ENCODE results near the gene SULT1C3. TPM values are rescaled to one million over a fixed set of nuclear protein-coding genes. Genes with fewer than 3 reads are reported as not detected.

The SULT1C3 gene
- polyA plus RNA-seq, 1 donor (not counting 4 experiments of a cell fraction or from before 2014, with no cell fraction given): not detected

DNA sequence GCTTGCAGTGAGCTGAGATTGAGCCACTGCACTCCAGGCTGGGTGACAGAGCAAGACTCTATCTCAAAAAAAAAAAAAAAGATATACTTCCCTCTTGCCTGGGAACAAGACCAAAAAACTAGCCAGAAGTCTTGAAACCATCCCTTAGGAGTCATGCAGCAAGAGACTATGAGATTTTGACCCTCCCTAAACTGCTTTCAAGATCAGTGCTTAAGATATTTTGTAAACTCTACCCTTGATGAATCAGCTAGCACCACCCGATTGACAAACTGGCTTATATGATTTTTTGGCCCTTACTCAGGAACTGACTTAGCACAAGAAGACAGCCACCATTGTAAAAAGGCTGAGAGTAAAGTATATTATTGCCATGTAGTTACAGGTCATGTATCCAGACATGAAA lies 3.8 kb downstream of the SULT1C3 start:
- FAIRE-seq (peak; percentile 70), DNase-seq (ENCODE audit: low read depth, low spot score) (no peak)
- no peaks in the 10 kb centered on the region for H3K79me2 ChIP-seq (ENCODE audit: control insufficient read depth, insufficient read depth, low read length)
- H3K4me2 ChIP-seq (ENCODE audit: control insufficient read depth, extremely low read depth, insufficient read depth, low read depth, low read length): no peak overlapping the region
- H3K27me3 ChIP-seq (ENCODE audit: control insufficient read depth, extremely low read depth, insufficient read depth, low read length): no peaks in the 10 kb centered on the region
- H4K20me1 ChIP-seq (ENCODE audit: control insufficient read depth, extremely low read depth, insufficient read depth, low read length): no peaks in the 10 kb centered on the region
- no peak overlapping the region for H2AFZ ChIP-seq (ENCODE audit: control insufficient read depth, low read length)
- H3K9me1 ChIP-seq (ENCODE audit: control insufficient read depth, extremely low read depth, insufficient read depth, low read length): no peaks in the 10 kb centered on the region
- peaks cover 3% of the 10 kb centered on the region for H3K4me1 ChIP-seq (ENCODE audit: control insufficient read depth, extremely low read depth, insufficient read depth, low read length)
- TF ChIP-seq, protein P1, sequence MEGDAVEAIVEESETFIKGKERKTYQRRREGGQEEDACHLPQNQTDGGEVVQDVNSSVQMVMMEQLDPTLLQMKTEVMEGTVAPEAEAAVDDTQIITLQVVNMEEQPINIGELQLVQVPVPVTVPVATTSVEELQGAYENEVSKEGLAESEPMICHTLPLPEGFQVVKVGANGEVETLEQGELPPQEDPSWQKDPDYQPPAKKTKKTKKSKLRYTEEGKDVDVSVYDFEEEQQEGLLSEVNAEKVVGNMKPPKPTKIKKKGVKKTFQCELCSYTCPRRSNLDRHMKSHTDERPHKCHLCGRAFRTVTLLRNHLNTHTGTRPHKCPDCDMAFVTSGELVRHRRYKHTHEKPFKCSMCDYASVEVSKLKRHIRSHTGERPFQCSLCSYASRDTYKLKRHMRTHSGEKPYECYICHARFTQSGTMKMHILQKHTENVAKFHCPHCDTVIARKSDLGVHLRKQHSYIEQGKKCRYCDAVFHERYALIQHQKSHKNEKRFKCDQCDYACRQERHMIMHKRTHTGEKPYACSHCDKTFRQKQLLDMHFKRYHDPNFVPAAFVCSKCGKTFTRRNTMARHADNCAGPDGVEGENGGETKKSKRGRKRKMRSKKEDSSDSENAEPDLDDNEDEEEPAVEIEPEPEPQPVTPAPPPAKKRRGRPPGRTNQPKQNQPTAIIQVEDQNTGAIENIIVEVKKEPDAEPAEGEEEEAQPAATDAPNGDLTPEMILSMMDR (optimal IDR thresholded peaks at IDR 0.05 in 1 of 3, IDR thresholded peaks at IDR 0.05 in 1 of 3, conservative IDR thresholded peaks at IDR 0.05 in 1 of 3; ENCODE audit: extremely low read depth in 1 of 3, insufficient read depth in 2 of 3, low read length in 3 of 3): no peak
- no peak for TF ChIP-seq EZH2 (IDR thresholded peaks at IDR 0.05; ENCODE audit: low read length)
- H3K4me3 ChIP-seq (ENCODE audit: control insufficient read depth in 2 of 3, extremely low read depth in 1 of 3, insufficient read depth in 2 of 3, low read depth in 1 of 3, low read length in 3 of 3): no peak overlapping the region
- no peaks in the 10 kb centered on the region for H3K9me3 ChIP-seq (ENCODE audit: control insufficient read depth, low read depth, low read length)
- H3K9ac ChIP-seq (ENCODE audit: control insufficient read depth, extremely low read depth, insufficient read depth, low read length): no peak overlapping the region
- H3K27ac ChIP-seq (ENCODE audit: control insufficient read depth, insufficient read depth, low read length): no peak overlapping the region
- no peaks in the 10 kb centered on the region for H3K36me3 ChIP-seq (ENCODE audit: control insufficient read depth in 2 of 2, extremely low read depth in 1 of 2, insufficient read depth in 2 of 2, low read length in 2 of 2)
- dilution Hi-C loops (cut with MboI; ENCODE audit: extremely low pct_ligation_motif_present, low sequenced_read_pairs): no loop called here

- dilution Hi-C loops (cut with MboI; ENCODE audit: extremely low pct_ligation_motif_present, low sequenced_read_pairs): no loop called here
- no peak overlapping the region for H3K9ac ChIP-seq (ENCODE audit: control insufficient read depth, extremely low read depth, insufficient read depth, low read length)
- TF ChIP-seq, protein P1 (optimal IDR thresholded peaks at IDR 0.05 in 1 of 3, IDR thresholded peaks at IDR 0.05 in 1 of 3, conservative IDR thresholded peaks at IDR 0.05 in 1 of 3; ENCODE audit: extremely low read depth in 1 of 3, insufficient read depth in 2 of 3, low read length in 3 of 3): no peak
- no peak for TF ChIP-seq EZH2 (IDR thresholded peaks at IDR 0.05; ENCODE audit: low read length)
- no peaks in the 10 kb centered on the region for H3K27me3 ChIP-seq (ENCODE audit: control insufficient read depth, extremely low read depth, insufficient read depth, low read length)
- H2AFZ ChIP-seq (ENCODE audit: control insufficient read depth, low read length): no peak overlapping the region
- no peak overlapping the region for H3K27ac ChIP-seq (ENCODE audit: control insufficient read depth, insufficient read depth, low read length)
- no peak overlapping the region for H3K4me2 ChIP-seq (ENCODE audit: control insufficient read depth, extremely low read depth, insufficient read depth, low read depth, low read length)
- no peak overlapping the region for H3K4me3 ChIP-seq (ENCODE audit: control insufficient read depth in 2 of 3, extremely low read depth in 1 of 3, insufficient read depth in 2 of 3, low read depth in 1 of 3, low read length in 3 of 3)
- no peaks in the 10 kb centered on the region for H3K9me1 ChIP-seq (ENCODE audit: control insufficient read depth, extremely low read depth, insufficient read depth, low read length)
- no peaks in the 10 kb centered on the region for H3K36me3 ChIP-seq (ENCODE audit: control insufficient read depth in 2 of 2, extremely low read depth in 1 of 2, insufficient read depth in 2 of 2, low read length in 2 of 2)
- DNase-seq (ENCODE audit: low read depth, low spot score) (no peak), FAIRE-seq (no peak)
- H3K4me1 ChIP-seq (ENCODE audit: control insufficient read depth, extremely low read depth, insufficient read depth, low read length): peaks cover 3% of the 10 kb centered on the region
- no peaks in the 10 kb centered on the region for H4K20me1 ChIP-seq (ENCODE audit: control insufficient read depth, extremely low read depth, insufficient read depth, low read length)
- no peaks in the 10 kb centered on the region for H3K9me3 ChIP-seq (ENCODE audit: control insufficient read depth, low read depth, low read length)
- H3K79me2 ChIP-seq (ENCODE audit: control insufficient read depth, insufficient read depth, low read length): no peaks in the 10 kb centered on the region
Observed at GRCh38 chr2:108244667-108245414, 5.1 kb downstream of the SULT1C3 start.

All from keratinocyte (primary cell).